ENCODE data around the gene GPR155.

GRCh38 chr2:174439323-174439722 is 47.5 kb downstream of the GPR155 start:
- TF ChIP-seq CTCF (IDR thresholded peaks at IDR 0.05) (no peak), POLR2A (IDR thresholded peaks at IDR 0.05) (no peak)

Measured in Peyer's patch (tissue), 4 donors.